ENCODE results near the gene TOR2A. TPM values are rescaled to one million over a fixed set of nuclear protein-coding genes. Genes with fewer than 3 reads are reported as not detected.

The TOR2A gene
- total RNA-seq, 1 experiment from 2014 or later = 13.2 TPM

DNA sequence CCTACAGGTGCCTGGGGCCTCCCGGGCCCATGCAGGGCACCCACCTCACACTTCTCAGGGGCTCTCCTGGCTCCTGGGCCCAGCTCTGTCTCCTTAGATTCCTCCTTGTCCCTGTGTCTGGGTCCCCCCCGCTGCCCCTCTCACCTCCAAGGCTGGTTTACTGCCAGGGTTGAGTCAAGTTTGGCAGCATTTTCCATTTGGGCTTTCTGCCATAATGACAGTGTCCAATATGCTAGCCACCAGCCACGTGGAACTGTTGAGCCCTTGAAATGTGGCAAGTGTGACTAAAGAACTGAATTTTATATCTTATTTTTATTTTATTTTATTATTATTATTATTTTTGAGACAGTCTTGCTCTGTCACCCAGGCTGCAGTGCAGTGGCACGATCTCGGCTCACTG lies 17.3 kb downstream of the TOR2A start:
- no CpG with 5 or more reads among the region's 5 CpGs for WGBS (ENCODE audit: extremely low coverage, insufficient read length, low lambda C conversion rate)

More for the DNA sequence above, 17.3 kb downstream of the TOR2A start:
- Histone ChIP-seq H3K9ac (ENCODE audit: extremely low read depth, insufficient read length, low read length) (no peak overlapping the region), H3K14ac (ENCODE audit: insufficient read depth, low read length) (no peak overlapping the region), H2BK15ac (ENCODE audit: low read depth, low read length) (no peak overlapping the region), H2BK20ac (ENCODE audit: low read depth, low read length, poor library complexity, severe bottlenecking) (no peak overlapping the region), H2BK5ac (ENCODE audit: insufficient read length, low read length) (no peak overlapping the region), H4K8ac (replicated peaks; ENCODE audit: insufficient read length, low read depth, low read length) (no peak overlapping the region), H3K27me3 (ENCODE audit: insufficient read depth, low read length) (no peaks in the 10 kb centered on the region), H3K79me1 (ENCODE audit: insufficient read depth, low read depth, low read length, poor library complexity, severe bottlenecking) (no peaks in the 10 kb centered on the region), H3K27ac (ENCODE audit: insufficient read length, low read depth, low read length) (no peak overlapping the region), H3K18ac (ENCODE audit: insufficient read length, low read depth, low read length) (no peak overlapping the region), H3K9me3 (ENCODE audit: control insufficient read depth, low read depth, low read length) (no peaks in the 10 kb centered on the region), H2AFZ (ENCODE audit: low read length) (no peak overlapping the region), H3K4me2 (ENCODE audit: insufficient read depth, insufficient read length, low read length) (no peak overlapping the region), H3K23ac (ENCODE audit: insufficient read length, low read depth, low read length) (no peak overlapping the region), H2BK120ac (ENCODE audit: low read depth, low read length, poor library complexity, severe bottlenecking) (no peak overlapping the region), H3K4ac (ENCODE audit: low read depth, low read length) (no peak overlapping the region), H3K4me1 (ENCODE audit: insufficient read depth, low read length) (no peaks in the 10 kb centered on the region; the same call in 1 of the 2 replicates), H2AK5ac (ENCODE audit: insufficient read length, low read length) (no peak overlapping the region), H3K56ac (ENCODE audit: insufficient read length, low read depth, low read length) (no peak overlapping the region), H2BK12ac (ENCODE audit: insufficient read length, low read depth, low read length) (no peak overlapping the region), H3T11ph (ENCODE audit: low read length) (no peak overlapping the region), H4K91ac (ENCODE audit: insufficient read length, low read depth, low read length) (no peak overlapping the region), H3K23me2 (ENCODE audit: insufficient read length, low read depth, low read length, poor library complexity, severe bottlenecking) (peaks cover 13% of the 10 kb centered on the region), H4K20me1 (ENCODE audit: control insufficient read depth, insufficient read depth, insufficient read length) (no peaks in the 10 kb centered on the region), H3K79me2 (ENCODE audit: insufficient read depth, low read length) (no peaks in the 10 kb centered on the region), H4K5ac (ENCODE audit: insufficient read length, low read depth, low read length) (no peak overlapping the region)
- H3K9me3 Mint-ChIP-seq = no peaks in the 10 kb centered on the region; a peak in 1 of 5 replicates
- no peak for DNase-seq
- no peaks in the 10 kb centered on the region for H3K36me3 Mint-ChIP-seq (ENCODE audit: insufficient read depth in 1 of 3, low read depth in 3 of 3)
- peaks cover 9 to 16% of the 10 kb centered on the region in 2 experiments for H3K4me1 Mint-ChIP-seq
- H3K4me3 Mint-ChIP-seq = no peak overlapping the region
- TF ChIP-seq, protein P1, sequence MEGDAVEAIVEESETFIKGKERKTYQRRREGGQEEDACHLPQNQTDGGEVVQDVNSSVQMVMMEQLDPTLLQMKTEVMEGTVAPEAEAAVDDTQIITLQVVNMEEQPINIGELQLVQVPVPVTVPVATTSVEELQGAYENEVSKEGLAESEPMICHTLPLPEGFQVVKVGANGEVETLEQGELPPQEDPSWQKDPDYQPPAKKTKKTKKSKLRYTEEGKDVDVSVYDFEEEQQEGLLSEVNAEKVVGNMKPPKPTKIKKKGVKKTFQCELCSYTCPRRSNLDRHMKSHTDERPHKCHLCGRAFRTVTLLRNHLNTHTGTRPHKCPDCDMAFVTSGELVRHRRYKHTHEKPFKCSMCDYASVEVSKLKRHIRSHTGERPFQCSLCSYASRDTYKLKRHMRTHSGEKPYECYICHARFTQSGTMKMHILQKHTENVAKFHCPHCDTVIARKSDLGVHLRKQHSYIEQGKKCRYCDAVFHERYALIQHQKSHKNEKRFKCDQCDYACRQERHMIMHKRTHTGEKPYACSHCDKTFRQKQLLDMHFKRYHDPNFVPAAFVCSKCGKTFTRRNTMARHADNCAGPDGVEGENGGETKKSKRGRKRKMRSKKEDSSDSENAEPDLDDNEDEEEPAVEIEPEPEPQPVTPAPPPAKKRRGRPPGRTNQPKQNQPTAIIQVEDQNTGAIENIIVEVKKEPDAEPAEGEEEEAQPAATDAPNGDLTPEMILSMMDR (conservative IDR thresholded peaks at IDR 0.05) = no peak
- H3K27ac Mint-ChIP-seq = no peak overlapping the region
- H3K27me3 Mint-ChIP-seq (ENCODE audit: low read depth) = peaks cover 5% of the 10 kb centered on the region
